NCI-H82 (cell line): ENCODE results near the gene RAB23.

Source experiments
- DNase-seq: peaks from one replicate; lab custom pipeline; 2025; lab: John Stamatoyannopoulos, UW

Gene RAB23

DNA sequence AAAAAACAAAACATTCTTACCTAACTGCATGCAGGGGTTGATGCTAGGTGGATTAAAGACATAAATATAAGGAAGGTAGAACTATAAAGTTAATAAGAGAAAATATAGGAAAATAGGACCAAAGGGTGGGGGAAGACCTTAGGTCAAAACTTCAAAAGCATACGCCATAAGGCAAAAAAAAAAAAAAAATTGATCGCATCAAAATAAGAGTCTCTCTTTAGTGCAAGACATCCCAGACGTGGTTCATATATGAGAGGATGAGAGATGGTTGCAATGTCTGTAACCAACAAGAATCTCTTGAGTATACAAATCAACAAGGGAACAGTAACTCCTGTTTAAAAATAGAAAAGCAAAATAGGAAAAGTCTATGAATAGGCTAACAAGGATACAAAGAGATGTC is 41.5 kb downstream of the RAB23 start:
- no peak for DNase-seq

- no peak for DNase-seq
Observed at GRCh38 chr6:57177545-57178265, 44.4 kb downstream of the RAB23 start.

DNA sequence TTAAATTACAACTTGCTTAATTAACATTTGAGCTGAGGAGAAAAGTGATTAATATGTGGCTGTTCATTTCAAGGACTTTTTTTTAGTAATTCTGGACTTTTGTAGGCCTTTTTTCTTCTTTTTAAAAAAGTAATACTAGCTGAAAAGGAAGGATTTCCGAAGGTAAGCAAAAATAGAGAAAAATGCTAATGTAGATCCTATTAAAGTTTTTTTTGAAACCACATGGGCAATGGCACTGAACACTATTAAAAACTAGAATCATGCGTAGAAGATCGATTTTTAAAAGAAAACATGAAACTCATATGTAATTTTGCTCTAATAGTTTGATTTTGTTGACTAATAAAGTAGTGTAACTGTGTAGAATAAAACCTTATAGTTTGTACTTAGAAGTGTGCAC is 47.6 kb downstream of the RAB23 start:
- no peak for DNase-seq

DNA sequence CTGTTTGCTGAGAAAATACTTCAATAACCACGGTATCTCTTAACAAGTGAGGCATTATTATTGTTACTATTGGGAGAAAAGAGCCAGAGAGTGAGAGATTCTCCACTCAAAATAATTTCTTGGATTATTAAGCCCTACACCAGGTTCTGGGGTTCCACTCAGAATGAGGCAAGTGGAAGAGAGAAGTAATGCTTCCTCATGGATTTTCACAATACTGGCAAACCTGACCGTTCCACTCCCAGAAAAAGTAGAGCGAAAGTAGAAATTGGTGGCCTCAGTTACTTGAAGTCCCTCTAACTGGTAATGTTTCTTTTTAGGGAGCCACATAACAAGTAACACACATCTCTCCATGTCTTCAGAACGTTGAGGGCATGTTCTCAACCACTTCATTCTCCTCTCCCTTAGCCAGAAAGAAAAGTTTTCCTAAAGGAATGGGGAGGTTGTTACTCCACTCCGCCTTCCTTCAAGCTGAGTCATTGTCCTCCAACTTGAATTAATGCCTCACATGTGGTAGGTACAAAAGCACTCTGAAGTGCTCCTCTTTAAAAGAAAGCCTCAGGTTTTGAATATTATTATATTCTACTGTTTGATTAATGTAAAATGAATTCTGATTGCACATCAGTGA is 48.1 kb downstream of the RAB23 start:
- DNase-seq = peak; percentile 39

DNA sequence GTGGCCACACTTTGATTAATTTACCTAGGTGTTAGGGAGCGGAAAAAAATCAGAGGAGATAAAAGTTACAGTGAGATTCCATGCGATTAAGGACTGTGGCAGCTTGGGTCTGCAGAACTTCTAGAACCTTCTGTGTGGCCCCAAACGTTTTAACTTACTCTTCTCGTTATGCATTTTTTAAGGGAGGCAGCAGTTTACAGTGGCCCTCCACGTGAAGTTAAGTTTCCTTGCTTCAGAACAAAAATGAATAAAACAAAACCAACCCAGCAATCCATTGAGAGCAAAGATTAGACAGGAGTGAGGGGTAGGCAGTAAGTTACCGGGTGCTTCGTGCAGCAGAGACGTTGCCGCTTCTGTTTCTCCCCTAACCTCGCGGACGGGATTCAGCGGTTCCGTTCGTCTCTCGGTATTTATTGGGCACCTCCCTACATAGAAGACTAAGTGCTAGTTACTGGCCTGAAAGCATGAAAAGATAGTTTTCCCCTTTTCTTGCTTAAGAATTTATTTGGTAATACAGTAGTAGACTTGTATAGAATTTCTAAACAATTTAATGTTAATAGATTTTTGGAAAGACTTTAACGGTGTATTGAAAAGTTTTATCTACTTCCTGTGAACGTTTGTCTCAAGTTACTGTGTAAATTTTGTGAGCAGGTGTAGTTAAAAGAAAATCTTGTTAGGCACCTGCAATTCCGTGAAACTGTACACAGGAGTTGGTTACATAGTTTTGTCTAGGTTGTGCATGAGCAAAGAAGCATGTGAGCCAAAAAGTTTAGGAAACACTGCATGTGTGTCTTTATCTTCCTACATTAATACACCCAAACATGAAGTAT is 48.8 kb downstream of the RAB23 start:
- peak; percentile 56 for DNase-seq

DNA sequence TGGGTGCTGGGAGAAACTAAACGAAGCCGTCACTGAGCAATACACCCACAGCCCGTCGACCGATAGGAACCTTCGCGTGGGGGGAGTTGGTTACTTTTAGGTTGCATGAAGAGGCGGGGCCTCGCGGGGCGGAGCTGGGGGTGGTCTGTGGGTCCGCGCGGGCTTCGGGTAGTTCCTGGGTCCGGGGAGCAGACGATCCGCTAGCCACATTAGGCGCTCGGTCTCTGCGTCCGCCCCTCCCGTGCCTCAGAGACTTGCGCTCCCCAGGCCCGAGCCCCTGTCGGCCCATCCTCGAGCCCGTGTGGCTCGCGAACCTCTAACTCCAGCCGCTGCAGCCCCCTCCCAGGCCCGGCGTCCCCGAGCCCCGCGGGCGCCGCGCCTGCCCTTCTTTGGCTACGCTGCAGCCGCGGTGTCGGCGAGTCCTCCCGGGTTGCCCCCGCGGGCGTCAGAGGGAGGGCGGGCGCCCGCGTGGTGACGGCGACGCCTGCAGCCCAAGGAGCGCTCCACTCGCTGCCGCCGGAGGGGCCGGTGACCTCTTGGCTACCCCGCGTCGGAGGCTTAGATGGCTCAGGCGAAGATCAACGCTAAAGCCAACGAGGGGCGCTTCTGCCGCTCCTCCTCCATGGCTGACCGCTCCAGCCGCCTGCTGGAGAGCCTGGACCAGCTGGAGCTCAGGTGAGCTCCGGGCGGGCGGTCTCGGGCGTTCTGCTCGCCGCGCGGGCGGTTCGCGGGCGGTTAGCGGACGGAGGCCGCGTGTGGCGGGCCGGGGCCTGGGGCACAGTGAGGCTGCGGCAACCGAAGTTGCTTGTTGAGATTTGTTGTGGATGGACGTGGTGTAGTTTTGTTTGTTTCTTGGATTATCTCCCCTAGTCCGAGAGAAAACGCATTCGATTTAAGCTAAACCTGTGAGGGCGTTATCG is 49.7 kb downstream of the RAB23 start, which contains the start of gene BAG2:
TSS of gene BAG2 (plus strand) at position 191 of the 920 bp plus-strand sequence. CDS start at position 563, 372 bp downstream.
- peak; percentile 92 for DNase-seq

DNA sequence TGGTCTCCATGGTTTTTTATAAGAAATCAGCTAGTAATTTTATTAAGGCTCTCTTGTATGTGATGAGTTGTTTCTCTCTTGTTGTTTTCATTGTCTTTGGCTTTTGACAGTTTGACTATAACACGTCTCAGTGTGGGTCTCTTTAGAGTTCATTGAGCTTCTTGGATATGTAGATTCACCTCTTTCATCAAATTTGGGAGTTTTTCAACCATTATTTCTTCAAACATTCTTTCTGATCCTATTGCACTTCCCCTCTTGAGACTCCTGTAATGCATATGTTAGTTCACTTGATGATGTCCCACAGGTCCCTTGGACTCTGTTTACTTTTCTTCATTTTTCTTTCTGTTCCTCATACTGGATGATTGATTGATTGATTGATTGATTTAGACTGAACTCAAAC is 57.0 kb downstream of the RAB23 start:
- no peak for DNase-seq

GRCh38 chr6:57163956-57164355 is 58.2 kb downstream of the RAB23 start:
- no peak for DNase-seq

DNA sequence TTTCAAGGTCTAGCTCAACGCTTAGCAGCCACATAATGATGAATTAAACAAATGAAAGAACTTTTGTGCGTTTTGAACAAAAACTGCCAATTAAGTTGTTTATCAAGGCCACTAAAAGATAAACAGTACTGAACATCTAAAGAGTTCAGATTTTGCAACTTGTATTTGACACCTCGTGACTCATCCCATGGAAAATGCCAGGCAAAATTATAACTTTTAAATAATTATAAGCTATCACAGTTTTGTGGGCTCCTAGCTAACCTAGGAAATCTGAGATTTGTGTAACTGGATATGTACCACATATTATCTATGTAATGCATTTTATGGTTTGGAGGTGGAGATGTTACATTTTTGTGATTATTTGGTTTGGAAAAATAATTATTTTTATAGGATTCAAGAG is 59.6 kb downstream of the RAB23 start:
- DNase-seq = no peak

- no peak for DNase-seq
Observed at GRCh38 chr6:57162028-57162427, 60.1 kb downstream of the RAB23 start.

DNA sequence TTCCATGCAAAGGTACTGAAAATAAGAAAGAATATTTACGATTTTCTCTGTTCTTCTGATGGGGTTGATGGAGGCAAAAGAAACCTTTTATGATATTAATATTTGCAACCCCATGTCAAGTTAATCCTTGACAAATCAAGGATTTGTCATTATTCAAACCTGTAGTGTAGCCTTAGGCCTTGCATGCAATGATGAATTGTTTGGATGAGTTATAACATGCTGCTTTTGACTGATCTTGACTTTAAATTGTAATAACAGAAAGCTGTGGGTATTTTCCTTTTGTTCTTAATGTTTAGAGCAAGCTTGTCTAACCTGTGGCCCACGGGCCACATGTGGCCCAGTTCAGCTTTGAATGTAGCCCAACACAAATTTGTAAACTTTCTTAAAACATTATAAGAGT is 63.0 kb downstream of the RAB23 start:
- DNase-seq = no peak

DNA sequence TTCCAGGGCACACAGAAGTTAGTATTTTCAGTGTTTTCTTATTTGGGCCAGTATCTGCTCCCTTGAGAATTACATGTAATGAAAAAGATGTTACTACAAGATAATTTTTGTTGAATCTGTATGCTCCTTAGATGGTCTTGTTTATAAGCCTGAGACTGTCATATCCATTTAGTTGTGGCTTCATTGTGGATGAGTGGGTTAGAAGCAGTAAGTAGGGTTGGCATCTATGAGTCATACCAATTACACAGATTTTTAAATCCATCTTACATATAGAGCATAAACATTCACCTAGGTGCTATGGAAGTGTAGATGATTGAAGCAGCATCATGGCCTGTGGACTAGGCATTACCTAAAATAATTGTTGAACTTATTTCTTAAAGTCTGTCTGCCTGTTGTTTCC is 63.4 kb downstream of the RAB23 start:
- no peak for DNase-seq

DNA sequence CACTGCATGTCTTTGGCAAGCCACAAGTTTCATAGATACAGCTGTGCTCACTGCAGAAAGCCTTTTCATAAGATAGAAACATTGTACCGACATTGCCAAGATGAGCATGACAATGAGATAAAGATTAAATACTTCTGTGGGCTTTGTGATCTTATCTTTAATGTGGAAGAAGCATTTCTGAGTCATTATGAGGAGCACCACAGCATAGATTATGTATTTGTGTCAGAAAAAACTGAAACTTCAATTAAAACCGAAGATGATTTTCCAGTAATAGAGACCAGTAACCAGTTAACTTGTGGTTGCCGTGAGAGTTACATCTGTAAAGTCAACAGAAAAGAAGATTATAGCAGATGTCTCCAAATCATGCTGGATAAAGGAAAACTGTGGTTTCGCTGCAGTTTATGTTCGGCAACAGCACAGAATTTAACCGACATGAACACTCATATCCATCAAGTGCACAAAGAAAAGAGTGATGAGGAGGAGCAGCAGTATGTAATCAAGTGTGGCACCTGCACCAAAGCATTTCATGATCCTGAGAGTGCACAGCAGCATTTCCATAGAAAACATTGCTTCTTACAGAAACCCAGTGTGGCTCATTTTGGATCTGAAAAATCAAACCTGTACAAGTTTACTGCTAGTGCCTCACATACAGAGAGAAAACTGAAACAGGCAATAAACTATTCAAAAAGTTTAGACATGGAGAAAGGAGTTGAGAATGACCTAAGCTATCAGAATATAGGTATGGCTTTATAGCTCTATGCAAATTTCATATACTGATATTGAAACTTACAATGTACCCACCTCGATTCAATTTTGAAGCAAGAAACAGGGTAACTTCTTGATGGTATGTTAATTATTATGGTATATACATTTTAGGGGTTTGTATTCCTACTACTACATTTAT is 73.9 kb downstream of the RAB23 start:
- no peak for DNase-seq

GRCh38 chr6:57147401-57147800 is 74.7 kb downstream of the RAB23 start:
- no peak for DNase-seq

- no peak for DNase-seq
Observed at GRCh38 chr6:57143690-57144089, 78.4 kb downstream of the RAB23 start.

- DNase-seq = no peak
Observed at GRCh38 chr6:57142178-57142525, 80.0 kb downstream of the RAB23 start.

GRCh38 chr6:57141451-57142177 is 80.5 kb downstream of the RAB23 start:
- no peak for DNase-seq

DNA sequence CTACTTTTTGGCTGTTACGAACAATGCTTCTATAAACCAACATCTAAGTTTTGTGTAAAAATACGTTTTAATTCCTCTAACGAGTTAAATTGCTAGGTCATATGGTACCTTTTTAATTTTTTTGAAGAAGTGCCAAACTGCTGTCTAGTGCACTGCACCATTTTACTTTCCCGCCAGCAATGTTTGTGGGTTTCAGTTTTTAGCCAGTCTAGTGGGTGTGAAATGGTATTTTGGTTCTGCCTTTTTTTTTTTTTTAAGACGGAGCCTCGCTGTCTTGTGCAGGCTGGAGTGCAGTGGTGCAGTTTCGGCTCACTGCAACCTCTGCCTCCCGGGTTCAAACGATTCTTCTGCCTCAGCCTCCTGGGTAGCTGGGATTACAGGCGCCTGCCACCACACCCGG is 84.1 kb downstream of the RAB23 start:
- no peak for DNase-seq

DNA sequence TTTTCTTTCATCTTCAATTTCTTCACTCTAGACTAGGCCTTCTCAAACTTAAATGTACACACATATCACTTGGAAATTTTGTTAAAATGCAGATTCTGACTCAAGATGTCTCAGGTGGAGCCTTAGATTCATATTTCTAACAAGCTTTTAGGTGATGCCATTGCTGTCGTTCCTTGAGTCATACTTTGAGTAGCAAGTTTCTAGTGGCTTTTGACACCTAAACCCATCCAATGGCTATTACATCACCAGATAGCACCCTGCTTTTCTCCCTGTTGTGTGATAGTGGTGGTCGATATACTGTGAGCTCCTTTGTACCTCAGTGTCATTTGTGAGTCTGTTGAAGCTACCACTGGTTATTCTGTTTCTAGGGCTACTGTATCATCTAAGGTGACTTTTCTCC is 84.8 kb downstream of the RAB23 start:
- no peak for DNase-seq
